NCI-H748 (cell line): Measurements from ENCODE around the gene SHROOM1.
A peak's percentile ranks its signal among the peaks of the same experiment; 100 is the strongest.
"Not testable (repeated sequence)": the region's sequence is repeated elsewhere in the genome, so short reads cannot be mapped to it uniquely, and the experiment has no call there.

ENCODE experiments used
- DNase-seq: peaks from one replicate; lab custom pipeline; 2025; ENCODE audit not compliant: unreplicated experiment; lab: John Stamatoyannopoulos, UW

SHROOM1 gene, protein sequence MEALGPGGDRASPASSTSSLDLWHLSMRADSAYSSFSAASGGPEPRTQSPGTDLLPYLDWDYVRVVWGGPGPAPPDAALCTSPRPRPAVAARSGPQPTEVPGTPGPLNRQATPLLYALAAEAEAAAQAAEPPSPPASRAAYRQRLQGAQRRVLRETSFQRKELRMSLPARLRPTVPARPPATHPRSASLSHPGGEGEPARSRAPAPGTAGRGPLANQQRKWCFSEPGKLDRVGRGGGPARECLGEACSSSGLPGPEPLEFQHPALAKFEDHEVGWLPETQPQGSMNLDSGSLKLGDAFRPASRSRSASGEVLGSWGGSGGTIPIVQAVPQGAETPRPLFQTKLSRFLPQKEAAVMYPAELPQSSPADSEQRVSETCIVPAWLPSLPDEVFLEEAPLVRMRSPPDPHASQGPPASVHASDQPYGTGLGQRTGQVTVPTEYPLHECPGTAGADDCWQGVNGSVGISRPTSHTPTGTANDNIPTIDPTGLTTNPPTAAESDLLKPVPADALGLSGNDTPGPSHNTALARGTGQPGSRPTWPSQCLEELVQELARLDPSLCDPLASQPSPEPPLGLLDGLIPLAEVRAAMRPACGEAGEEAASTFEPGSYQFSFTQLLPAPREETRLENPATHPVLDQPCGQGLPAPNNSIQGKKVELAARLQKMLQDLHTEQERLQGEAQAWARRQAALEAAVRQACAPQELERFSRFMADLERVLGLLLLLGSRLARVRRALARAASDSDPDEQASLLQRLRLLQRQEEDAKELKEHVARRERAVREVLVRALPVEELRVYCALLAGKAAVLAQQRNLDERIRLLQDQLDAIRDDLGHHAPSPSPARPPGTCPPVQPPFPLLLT

DNA sequence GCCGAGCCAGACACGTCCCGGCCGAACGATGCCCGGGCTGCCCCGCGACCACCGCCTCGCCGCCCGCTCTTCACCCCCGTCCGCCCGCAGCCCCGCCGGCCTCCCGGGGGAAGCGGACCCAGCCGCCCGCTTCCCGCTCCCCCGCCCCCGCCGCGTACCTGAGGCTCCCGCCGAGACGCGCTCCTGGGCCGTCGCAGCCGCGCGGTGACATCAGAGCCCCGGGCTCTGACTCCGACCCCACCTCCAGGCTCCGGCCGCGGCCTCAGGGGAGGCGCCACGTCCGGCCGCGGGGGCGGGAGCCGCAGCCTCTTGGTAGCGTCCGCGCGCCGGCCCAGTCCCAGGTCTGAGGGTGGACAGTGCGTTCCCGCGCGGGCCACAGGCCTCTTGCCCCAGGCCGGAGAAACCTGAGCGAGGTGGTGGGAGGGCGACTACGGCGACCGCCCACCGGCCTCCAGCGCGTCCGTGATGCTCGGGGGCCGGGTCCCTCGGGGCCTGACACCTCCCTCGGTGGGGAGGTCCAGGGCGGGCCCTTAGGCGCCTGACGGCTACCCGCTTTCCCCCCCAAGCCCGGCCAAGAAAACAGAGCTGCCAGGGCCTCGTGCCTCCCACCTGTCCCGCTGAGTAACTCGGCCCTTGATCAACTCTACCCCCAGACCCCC, at the start of gene SHROOM1:
SHROOM1 (minus strand) TSS at position 212 of the 659 bp plus-strand sequence. CDS start 4,507 bp downstream, outside the sequence.
- peak; percentile 81 for DNase-seq

DNA sequence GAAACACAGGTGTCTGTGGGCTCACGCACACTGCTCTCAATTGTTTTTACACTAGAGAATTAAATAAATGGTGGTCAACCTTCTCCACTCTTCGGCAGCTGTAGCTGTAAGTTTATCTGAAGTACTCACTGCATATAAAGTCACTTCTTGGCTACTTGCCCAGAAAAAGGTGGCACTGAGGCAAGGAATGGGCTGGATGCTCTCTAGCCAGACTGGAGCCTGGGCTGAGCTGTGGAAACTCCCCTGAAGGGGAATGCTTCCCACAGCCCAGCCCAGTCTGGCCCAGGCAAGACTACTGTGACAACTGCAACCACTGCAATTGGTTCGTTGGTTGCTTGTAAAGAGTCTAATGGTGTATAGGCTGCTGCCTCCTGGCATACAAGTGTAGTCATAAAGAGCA, 47.5 kb upstream of the SHROOM1 start:
- DNase-seq = no peak

DNA sequence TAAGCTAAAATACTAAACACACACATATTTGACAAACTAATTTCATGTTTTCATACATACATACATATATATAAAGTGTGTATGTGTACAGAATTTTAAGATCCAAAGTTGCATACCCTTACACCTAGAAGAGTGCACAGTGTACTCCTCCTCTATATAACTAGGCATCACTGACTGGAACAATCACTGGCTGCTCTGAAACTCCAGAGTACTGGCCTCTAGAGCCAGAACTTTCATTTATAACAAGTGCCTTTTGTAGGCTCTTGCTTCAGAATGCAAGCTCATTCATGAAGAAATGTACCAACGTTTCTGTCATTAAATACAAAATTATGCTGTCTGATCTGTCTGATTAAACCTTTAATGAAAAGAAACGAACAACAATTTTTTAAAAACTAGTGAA, 47.0 kb upstream of the SHROOM1 start:
- DNase-seq = no peak

DNA sequence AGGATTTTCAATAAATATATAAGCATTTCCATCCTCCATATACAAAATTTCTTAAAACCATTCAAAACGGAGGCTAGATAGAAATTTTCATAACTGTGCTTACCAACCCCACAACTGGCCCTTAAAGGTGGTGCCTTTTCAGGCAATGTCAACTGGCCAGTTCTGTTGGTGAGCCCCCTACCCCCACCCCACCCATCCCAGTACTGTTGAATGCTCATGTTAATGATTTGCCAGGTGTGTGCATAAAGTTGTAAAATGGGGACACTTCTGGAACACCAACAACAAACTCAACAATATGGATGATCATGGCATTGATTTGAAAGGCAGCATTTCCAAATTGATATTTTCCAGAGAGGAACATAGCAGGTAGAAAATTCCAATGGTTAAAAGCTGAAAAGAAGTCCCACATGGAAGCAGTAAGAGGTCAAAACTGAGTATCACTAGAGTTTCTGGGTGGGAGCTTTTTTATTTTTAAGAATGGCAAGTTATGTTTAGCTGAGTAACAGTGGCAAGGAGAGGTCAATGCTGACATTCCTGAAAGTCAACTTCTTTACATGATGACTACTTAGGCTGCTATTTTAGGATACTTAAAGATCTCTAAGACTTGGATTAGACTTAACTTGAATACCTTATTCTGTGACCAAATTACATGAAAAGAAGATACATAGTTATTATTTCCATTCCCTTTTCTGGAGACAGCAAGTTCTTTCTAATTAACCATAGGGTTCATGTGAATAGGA, 45.7 kb upstream of the SHROOM1 start:
- DNase-seq = no peak

DNA sequence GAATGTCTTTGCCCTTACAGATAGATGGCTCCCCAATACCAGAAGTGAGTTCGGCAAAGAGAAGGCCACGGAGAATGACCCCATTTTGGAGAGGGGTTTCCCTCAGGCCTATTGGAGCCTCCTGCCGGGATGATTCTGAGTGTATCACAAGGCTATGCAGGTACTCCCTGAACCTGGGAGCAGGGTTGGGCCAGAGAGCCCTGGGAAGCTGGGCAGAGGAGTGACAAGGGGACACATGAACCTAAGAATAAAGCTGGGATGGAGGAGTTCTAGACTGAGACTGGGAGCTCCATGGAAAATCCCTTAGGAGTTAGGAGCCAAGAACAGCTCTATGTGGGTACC, 43.5 kb upstream of the SHROOM1 start:
- DNase-seq = no peak

DNA sequence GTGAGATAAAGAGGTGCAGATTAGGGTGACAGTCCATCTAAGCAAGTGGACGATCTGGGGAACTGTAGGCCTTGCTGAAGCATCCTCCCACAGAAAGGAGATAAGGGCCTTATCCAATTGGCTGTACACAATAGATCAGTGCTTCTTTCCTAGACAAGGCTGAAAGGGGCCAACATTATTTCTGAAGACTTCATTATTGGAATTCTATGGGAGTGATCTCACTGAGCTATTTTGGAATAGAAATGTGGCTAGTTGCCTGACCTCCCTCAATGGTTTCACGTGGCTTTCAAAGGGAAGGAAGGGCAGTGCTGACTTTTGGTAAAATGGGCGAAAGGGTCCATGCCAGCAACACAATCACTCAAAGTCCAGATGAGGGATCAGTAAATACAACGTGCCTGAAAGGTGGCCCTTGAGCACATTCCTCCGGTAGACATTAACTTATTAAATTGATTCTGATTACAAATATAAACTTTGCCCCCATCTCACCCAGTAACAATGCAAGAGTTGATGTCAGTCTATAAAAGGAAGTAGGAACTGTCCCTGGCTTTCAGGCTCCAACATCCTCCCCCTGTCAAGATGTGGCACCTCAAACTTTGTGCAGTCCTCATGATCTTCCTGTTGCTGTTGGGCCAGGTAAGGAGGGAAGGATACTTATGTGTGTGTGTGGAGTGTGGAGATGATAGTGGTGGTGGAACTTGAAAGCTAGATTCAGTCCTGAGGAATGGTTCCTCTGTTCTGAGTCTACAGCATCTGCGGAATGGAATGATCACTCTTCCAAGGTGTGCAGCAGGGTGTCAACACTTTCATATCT, 42.9 kb upstream of the SHROOM1 start, which contains the start of gene LEAP2:
LEAP2 (plus strand) TSS at position 550 of the 811 bp plus-strand sequence; CDS start at position 577, 27 bp downstream.
- no peak for DNase-seq

DNA sequence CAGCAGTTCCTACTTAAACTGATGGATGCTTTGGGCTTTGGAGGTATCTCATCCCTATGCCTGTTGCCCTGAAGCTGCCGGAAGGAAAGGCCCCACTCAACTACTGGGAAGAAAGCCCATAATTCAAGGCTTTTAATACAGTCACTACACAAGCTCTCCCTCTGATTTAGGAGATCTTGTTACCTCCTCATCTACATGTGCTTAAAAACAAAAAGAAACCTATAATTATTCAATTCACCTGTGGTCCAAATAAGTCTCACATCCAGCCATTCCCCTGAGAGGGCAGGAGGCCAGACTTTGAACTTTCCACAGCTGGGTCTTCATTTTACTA, 42.3 kb upstream of the SHROOM1 start:
- no peak for DNase-seq

DNA sequence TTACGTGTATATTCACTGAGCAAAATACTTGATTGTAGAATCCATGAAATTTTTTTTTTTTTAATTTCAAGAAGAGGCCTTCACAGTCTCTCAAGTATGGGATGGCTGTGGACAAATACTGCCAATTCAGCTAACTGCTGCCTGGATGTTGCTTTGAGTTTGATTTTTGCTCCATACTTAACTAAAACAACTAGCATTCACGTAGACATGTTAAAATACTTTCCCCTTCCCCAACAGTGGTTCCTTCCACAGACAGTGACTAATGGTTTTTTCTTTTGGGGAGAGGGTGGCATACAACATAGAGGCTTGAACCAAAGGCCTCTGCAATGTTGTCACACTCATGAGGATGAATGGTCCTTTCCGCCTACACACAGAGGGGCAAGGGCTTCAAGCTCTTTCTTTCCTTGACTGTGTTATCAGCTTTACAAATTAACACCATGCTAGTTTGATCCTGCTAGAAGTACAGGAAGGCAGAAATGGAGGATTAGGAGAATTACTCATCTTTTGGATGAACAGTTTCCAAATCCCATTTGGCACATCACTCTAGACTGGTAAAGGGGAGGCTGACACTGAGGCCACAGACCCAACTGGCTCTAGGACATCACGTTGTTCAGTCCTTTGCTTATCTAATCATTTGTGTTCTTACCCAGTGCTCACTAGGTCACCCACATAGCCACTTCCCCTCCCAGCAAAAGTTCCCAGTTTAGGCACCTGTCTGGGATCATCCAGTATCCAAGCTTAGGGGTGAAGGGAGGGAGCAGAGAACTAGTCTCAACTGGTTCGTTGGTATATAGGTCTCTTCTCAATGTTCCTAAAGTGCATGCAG, 41.2 kb upstream of the SHROOM1 start:
- DNase-seq = no peak

DNA sequence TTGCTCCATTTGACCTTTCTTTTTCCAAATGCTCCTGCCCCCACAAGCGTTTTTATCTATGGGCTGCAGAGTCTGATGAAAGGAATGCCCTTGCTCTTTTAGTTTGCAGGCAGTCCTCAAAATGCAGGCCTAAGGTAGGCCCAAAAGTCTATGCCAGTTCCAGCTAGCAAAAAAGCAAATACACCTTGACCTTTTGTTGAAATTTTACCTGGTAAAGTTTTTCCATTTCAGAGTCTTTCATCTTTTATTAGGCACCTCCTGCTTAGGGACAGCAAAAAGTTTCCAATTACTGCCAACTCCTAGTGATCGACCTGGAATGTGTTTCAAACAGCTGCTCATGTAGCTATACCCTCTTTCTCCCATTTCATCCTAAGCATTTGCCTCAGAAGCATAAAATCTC, 40.4 kb upstream of the SHROOM1 start:
- no peak for DNase-seq

DNA sequence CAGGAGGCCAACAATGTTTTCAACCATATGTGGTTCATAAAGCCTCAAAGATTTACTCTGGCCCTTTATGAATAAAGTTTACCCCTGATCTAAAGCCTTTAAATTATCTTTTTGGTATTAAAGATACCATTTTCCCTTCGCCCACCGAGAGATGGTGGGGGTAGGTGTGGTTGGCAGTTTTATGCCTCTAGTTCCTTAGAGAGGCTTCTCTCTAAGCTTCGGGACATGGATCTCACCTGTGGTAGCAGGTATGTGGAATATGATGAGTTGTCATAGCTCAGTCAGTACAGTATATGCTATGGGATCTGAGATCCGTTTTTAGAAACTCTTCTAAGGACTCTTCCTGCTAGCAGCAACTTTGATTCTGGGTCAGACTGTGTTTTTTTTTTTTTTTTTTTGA, 38.3 kb upstream of the SHROOM1 start:
- no peak for DNase-seq

DNA sequence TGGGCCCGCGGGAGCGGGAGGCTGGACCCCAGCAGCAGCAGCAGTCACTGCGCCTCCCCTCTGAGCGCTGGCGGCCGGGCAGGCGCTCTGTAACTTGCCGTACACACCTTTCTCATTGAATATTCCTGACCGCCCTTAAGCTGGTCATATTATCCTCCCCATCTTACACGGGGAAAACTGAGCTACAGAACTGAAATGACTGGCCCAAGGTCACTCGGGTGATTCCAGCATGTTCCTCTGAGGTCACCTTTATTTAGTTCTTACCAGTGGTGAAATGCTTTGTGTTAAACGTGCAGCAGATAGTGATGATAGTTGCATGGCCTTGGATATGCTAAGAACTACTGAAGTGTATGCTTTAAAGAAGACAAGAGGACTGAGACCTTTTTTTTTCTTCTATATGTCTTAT, 36.6 kb upstream of the SHROOM1 start:
- no peak for DNase-seq

DNA sequence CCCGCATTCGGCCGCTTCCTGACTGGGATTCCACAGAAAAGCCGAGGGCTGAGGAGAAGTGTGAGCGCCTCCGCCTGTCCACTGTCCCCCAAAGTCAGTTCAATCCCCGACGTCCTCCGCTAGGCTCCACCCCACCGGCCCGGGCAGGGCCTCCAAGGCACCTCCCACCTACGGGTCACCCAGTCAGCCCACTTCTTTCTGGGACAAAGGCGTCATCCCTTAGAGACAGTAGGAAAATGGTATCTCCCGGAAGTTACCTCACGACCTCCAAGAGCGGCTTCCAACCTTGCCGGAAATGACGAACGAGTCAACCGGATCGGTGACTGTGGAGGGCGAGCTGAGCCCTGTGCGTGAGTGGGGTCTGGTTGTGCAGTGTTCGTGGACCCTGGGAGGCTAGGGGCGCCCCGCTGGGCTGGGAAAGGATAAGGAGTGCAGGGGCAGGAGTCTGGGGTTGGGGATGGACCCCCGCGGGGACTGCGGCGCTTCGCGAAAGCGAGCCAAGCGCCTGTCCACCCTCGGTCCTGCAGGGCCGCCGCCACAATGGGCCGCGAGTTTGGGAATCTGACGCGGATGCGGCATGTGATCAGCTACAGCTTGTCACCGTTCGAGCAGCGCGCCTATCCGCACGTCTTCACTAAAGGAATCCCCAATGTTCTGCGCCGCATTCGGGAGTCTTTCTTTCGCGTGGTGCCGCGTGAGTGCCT, 36.0 kb upstream of the SHROOM1 start, which contains the start of the genes GDF9 and UQCRQ:
GDF9 (minus strand) TSS at position 128 of the 704 bp plus-strand sequence. CDS start 1,936 bp downstream, outside the sequence.
UQCRQ (plus strand) TSS at position 301 of the 704 bp plus-strand sequence; CDS start at position 541, 240 bp downstream.
- peak; percentile 99 for DNase-seq

DNA sequence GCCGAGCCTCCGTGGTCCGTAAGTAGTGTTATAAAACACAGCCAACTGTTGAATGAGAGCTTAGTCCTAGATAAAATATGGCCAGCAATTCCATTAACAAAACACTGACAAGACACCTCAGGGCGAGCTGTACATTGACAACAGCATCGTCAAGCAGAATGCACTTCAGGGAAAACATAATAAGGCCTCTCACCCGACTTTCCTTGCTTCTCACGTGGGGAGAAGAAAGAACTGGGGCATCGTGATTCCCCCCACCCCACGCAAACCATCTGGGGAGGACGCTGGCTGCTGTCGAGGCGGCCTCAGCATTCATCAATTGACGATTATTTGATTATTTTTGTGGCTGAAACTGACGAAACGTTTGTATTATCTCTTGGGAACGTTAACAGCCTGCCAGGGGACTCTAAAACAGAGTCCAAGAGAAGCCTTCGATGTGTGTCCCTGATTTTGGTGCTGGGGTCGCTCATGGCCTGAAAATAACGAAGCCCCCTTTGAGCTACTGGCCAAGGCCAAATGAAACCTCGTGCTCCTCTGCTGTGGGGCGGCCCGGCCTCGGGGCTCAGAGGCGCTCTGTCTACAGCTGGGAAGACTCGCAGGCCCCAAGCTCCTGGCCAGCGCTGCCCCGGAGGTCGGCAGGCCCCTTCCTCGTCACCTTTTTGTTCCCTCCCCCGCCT, 35.4 kb upstream of the SHROOM1 start:
- no peak for DNase-seq

DNA sequence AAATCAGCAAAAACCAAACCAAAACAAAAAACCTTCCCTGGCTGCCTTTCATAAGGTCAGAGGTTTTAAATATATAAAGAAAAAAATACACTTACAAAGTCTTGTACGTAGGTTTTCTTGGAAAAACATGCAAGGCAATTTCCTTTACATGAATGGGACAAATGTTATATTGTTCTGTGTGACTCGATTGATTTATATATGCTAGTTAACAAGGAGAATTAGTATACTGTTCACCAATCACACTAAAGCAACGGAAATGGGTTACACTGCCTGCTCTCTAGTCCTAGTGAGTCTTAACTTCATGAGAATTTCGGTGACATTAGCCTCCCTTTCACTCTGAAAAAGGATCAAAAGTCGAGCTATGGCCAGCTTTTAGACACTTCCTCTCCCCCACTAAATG, 30.3 kb upstream of the SHROOM1 start:
- no peak for DNase-seq

DNA sequence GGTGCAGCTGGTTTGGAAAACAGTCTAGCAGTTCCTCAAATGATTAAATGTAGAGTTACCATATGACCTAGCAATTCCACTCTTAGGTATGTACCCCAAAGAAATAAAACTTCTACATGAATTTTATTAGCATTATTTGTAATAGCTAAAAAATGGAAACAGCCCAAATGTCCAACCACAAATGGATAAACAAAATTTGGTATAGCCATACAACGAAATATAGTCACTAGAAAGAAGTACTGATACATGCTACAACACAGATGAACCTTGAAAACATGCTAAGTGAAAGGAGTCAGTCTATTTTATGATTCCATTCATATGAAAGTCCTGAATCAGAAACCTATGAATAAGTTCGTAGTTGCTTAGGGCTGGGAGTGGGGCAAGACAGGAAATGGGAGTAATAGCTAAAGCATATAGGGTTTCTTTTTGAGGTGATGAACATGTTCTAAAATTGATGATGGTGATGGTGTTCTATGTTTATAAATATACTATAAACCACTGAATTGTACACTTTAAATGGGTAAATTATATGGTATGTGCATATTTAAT, 29.5 kb upstream of the SHROOM1 start:
- no peak for DNase-seq

DNA sequence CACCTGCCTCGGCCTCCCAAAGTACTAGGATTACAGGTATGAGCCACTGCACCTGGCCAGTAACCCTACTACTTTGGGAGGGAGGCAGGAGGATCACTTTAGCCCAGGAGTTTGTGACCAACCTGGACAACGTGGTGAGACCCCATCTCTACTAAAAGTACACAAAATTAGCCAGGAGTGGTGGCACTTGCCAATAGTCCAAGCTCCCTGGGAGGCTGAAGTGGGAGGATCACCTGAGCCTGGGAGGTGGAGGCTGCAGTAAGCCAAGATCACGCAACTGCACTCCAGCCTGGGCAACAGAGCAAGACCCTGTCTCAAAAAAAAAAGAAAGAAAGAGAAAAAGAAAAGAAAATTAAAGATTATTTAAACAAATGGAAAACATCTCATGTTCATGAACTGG, 25.6 kb upstream of the SHROOM1 start:
- no peak for DNase-seq

DNA sequence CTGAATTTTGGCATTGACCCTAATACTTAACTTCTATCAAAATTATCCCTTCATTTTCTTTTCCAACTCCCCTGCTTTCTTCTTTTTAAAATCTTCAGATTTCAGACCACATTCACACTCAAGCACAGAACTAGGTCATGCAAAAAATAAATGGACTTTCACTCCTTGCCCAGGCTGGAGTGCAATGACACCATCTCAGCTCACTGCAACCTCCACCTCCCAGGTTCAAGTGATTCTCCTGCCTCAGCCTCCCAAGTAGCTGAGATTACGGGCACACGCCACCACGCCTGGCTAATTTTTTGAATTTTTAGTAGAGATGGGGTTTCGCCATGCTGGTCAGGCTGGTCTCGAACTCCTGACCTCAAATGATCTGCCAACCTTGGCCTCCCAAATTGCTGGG, 24.5 kb upstream of the SHROOM1 start:
- not testable (repeated sequence) for DNase-seq

DNA sequence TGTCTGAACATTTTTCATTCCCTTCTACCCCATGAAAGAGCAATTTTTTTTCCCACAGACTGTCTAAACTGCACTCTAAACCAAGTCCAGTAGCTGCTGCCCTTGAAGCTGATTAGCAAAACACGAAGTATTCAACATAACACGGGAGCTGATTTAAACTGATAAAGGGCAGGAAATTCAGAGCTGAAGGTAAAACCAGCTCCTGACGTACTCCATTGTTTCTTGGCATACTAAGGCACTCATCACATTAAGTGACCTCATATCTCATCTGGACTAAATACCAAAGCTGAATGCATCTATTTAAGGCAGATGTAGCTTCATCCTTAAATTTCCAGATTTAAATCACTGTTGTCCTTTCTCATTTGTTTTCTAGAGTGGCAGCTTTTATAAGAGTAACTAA, 23.9 kb upstream of the SHROOM1 start:
- DNase-seq = no peak
